Upper lobe of left lung (tissue), 6 donors: Measurements from ENCODE around the gene APP. TPM values are rescaled to one million over a fixed set of nuclear protein-coding genes. Genes with fewer than 3 reads are reported as not detected.

Source experiments
- ATAC-seq, 2 donors: fragments of 200-7000 bp; cut with Tn5 transposase; one replicate each; pipeline ENCODE4 v1.9.1; 2022; ENCODE audit warnings: mild to moderate bottlenecking in 2 of 2, moderate library complexity in 2 of 2; ENCODE audit not compliant: low FRiP score in 2 of 2
- DNase-seq, 2 donors: peaks; one replicate each; pipeline ENCODE4 v3.0.0-alpha.2; 2019 to 2020
- H3K27ac ChIP-seq, 4 donors: fragments of 200-600 bp; sonication (generic); one replicate each; pipeline ENCODE4 v1.5.1; 2016 to 2019
- H3K27me3 ChIP-seq, 4 donors: fragments of 200-600 bp; sonication (generic); one replicate each; pipeline ENCODE4 v1.5.1; 2017 to 2019
- H3K36me3 ChIP-seq, 4 donors: fragments of 200-600 bp; sonication (generic); one replicate each; pipeline ENCODE4 v1.5.1; 2016 to 2019
- H3K4me1 ChIP-seq, 4 donors: fragments of 200-600 bp; sonication (generic); one replicate each; pipeline ENCODE4 v1.5.1; 2018 to 2019
- H3K4me3 ChIP-seq, 4 donors: fragments of 200-600 bp; sonication (generic); one replicate each; pipeline ENCODE4 v1.5.1; 2017 to 2019; ENCODE audit warnings: mild to moderate bottlenecking in 2 of 4, moderate library complexity in 1 of 4
- H3K9me3 ChIP-seq, 4 donors: fragments of 200-600 bp; sonication (generic); one replicate each; pipeline ENCODE4 v1.5.1; 2018 to 2019
- CTCF ChIP-seq, 6 experiments: fragments of 450-650 bp in 4 of 6; fragments of 200-600 bp in 2 of 6; sonication (generic) in 2 of 6; IDR thresholded peaks; one replicate each; pipeline ENCODE4 v1.5.1; 2016 to 2019; ENCODE audit warnings: antibody characterized with exemption in 6 of 6
- EP300 ChIP-seq, 4 donors: sonication (generic); formaldehyde crosslinking; IDR thresholded peaks; one replicate each; pipeline ENCODE4 v1.5.1; 2017; ENCODE audit warnings: antibody characterized with exemption in 4 of 4, control low read depth in 2 of 4
- POLR2A ChIP-seq, 4 donors: fragments of 450-650 bp; IDR thresholded peaks; one replicate each; pipeline ENCODE4 v1.5.1; 2016 to 2017; ENCODE audit warnings: antibody characterized with exemption in 4 of 4, mild to moderate bottlenecking in 2 of 4
- POLR2AphosphoS5 ChIP-seq, 2 donors: sonication (generic); formaldehyde crosslinking; IDR thresholded peaks; one replicate each; pipeline ENCODE4 v1.5.1; 2017; ENCODE audit warnings: antibody characterized with exemption in 2 of 2
- WGBS, 2 donors: methylation state at CpG; one replicate each; pipeline ENCODE4 v1.1.5; 2017 to 2018; 5-methylcytosine and 5-hydroxymethylcytosine counted together
- total RNA-seq, 6 donors: library from RNA; depleted of rRNA in 4 of 6; stranded (reverse); fragments of >200 nt in 4 of 6; gene quantifications; one replicate each; pipeline versions ENCODE4 v1.1.0 to v1.2.1, GENCODE V29; 2016 to 2021
- donor health status: DM: no; HTN: no; CAD: no; lungs with moderate emphysema.
- donor health status: DM: no; HTN: yes; CAD: no; lungs with severe emphysema.

Gene APP
- total RNA-seq, 6 donors from 2014 or later = 177 to 444 (median 391) TPM

GRCh38 chr21:25911730-25912401 lies 258.7 kb downstream of the APP start:
- Histone ChIP-seq H3K36me3 (no peaks in the 10 kb centered on the region), H3K4me3 (no peak overlapping the region), H3K27me3 (no peaks in the 10 kb centered on the region), H3K27ac (no peak overlapping the region), H3K9me3 (no peaks in the 10 kb centered on the region), H3K4me1 (peaks cover 0 to 17% (median 10%) of the 10 kb centered on the region in 4 donors)
- TF ChIP-seq POLR2A (IDR thresholded peaks at IDR 0.05) (no peak), POLR2AphosphoS5 (IDR thresholded peaks at IDR 0.05) (peak in 1 of 2 donors; percentile 11)
- DNase-seq (peak in 1 of 2 donors; percentile 34), ATAC-seq (no peak)
- 78 to 79% methylated on average over 20 of the region's 20 CpGs for WGBS, 2 donors

GRCh38 chr21:25910809-25911208 lies 259.8 kb downstream of the APP start:
- peaks cover 0 to 3% (median 0%) of the 10 kb centered on the region in 4 donors for H3K36me3 ChIP-seq
- no peak overlapping the region for H3K27ac ChIP-seq
- ATAC-seq (no peak), DNase-seq (no peak)
- TF ChIP-seq POLR2A (IDR thresholded peaks at IDR 0.05) (no peak), POLR2AphosphoS5 (IDR thresholded peaks at IDR 0.05) (no peak), CTCF (IDR thresholded peaks at IDR 0.05) (no peak), EP300 (IDR thresholded peaks at IDR 0.05) (no peak)
- peaks cover 0 to 17% (median 12%) of the 10 kb centered on the region in 4 donors for H3K4me1 ChIP-seq
- H3K27me3 ChIP-seq = no peaks in the 10 kb centered on the region
- H3K4me3 ChIP-seq = no peak overlapping the region
- 94 to 100% methylated on average over 1 of the region's 1 CpG for WGBS, 2 donors
- no peaks in the 10 kb centered on the region for H3K9me3 ChIP-seq

DNA sequence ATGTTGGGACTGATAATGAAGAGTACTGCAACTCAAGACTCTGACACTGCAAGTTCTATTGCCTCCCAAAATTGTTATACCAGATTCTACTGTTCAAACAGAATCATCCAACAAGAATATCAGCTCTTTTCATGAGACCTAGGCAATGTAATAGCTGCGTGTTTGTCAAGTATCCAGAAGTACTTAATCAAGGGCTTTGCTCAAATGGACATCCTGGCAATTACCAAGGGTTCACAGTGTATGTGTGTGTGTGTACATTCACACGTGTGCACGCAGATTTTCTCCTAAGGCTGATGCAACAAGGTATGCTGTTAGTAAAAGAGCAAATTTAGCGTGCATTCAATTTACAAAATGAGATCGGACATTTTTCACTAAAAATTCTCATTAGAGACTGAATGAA lies 261.2 kb downstream of the APP start:
- no peak for ATAC-seq
- Histone ChIP-seq H3K9me3 (no peaks in the 10 kb centered on the region), H3K36me3 (peaks cover 0 to 7% (median 0%) of the 10 kb centered on the region in 4 donors), H3K27me3 (no peaks in the 10 kb centered on the region), H3K27ac (no peak overlapping the region), H3K4me1 (peaks cover 0 to 17% (median 12%) of the 10 kb centered on the region in 4 donors), H3K4me3 (no peak overlapping the region)
- DNase-seq = no peak
- TF ChIP-seq CTCF (IDR thresholded peaks at IDR 0.05) (no peak), POLR2AphosphoS5 (IDR thresholded peaks at IDR 0.05) (no peak), POLR2A (IDR thresholded peaks at IDR 0.05) (no peak), EP300 (IDR thresholded peaks at IDR 0.05) (no peak)
- 73 to 80% methylated on average over 5 of the region's 5 CpGs for WGBS, 2 donors

- H3K36me3 ChIP-seq = peaks cover 0 to 15% (median 2%) of the 10 kb centered on the region in 4 donors
- no peaks in the 10 kb centered on the region for H3K27me3 ChIP-seq
- TF ChIP-seq POLR2A (IDR thresholded peaks at IDR 0.05) (no peak), CTCF (IDR thresholded peaks at IDR 0.05) (no peak), EP300 (IDR thresholded peaks at IDR 0.05) (no peak), POLR2AphosphoS5 (IDR thresholded peaks at IDR 0.05) (no peak)
- H3K4me1 ChIP-seq = peaks cover 0 to 17% (median 12%) of the 10 kb centered on the region in 4 donors
- 79% methylated on average over 5 of the region's 5 CpGs for WGBS, 2 donors
- DNase-seq (no peak), ATAC-seq (no peak)
- H3K9me3 ChIP-seq = no peaks in the 10 kb centered on the region
- peak overlapping the region in 1 of 4 donors; percentile 46 for H3K27ac ChIP-seq
- H3K4me3 ChIP-seq = no peak overlapping the region
Measured at GRCh38 chr21:25908495-25908894, 262.1 kb downstream of the APP start.

DNA sequence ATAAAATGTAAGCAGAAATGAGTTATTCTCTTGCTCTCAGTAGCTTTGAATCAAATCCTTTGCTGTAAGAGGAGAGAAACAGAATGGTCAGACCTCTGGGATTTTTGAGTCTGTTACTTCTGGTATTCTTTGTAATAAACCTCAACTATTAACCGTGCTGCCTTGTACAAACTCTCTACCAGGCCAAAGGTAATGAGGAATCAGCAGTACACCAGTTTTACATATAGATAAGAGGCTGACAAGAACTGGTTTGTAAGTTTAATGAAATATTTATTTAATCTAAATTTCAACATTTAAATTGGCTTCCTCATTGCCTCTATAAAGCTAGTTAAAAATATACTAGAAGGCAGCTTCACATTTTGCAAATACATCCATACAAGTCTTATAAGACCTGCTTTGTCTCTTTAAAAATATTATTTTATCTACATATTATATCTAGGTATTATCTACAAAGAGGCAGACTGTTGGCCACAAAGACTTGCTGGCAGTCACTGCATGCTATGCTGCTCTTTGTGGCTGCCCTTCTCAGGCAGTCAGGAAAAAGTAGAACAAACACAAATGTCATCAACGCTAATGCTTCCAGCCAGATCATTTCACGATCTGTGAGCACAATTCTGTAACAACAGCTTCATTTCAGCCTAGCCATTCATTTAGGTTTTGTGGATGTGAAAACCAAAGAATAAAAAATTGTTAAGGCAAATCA lies 262.8 kb downstream of the APP start:
- H3K4me1 ChIP-seq = peaks cover 0 to 17% (median 11%) of the 10 kb centered on the region in 4 donors
- 29 to 43% methylated on average over 3 of the region's 3 CpGs for WGBS, 2 donors
- TF ChIP-seq POLR2A (IDR thresholded peaks at IDR 0.05) (no peak), CTCF (IDR thresholded peaks at IDR 0.05) (no peak), POLR2AphosphoS5 (IDR thresholded peaks at IDR 0.05) (no peak)
- ATAC-seq (no peak), DNase-seq (no peak)
- peaks cover 0 to 20% (median 2%) of the 10 kb centered on the region in 4 donors for H3K36me3 ChIP-seq
- H3K4me3 ChIP-seq = no peak overlapping the region
- no peaks in the 10 kb centered on the region for H3K27me3 ChIP-seq
- peak overlapping the region in 1 of 4 donors; percentile 46 for H3K27ac ChIP-seq
- H3K9me3 ChIP-seq = no peaks in the 10 kb centered on the region
